RPMI7951 (cell line): ENCODE data around the gene TIGD1. TPM values are rescaled to one million over a fixed set of nuclear protein-coding genes. Genes with fewer than 3 reads are reported as not detected.

ENCODE experiments used
- DNase-seq: peaks from one replicate; pipeline ENCODE4 v3.0.0-alpha.2; 2012; ENCODE audit warnings: low read depth
- total RNA-seq: library from RNA; depleted of rRNA; stranded (reverse); fragments of >200 nt; shearing (Covaris generic); gene quantifications from 2 replicates; pipeline ENCODE4 v1.2.3, GENCODE V29; 2014

TIGD1 gene
- total RNA-seq, 1 experiment from 2014 or later = 7.1 TPM

DNA sequence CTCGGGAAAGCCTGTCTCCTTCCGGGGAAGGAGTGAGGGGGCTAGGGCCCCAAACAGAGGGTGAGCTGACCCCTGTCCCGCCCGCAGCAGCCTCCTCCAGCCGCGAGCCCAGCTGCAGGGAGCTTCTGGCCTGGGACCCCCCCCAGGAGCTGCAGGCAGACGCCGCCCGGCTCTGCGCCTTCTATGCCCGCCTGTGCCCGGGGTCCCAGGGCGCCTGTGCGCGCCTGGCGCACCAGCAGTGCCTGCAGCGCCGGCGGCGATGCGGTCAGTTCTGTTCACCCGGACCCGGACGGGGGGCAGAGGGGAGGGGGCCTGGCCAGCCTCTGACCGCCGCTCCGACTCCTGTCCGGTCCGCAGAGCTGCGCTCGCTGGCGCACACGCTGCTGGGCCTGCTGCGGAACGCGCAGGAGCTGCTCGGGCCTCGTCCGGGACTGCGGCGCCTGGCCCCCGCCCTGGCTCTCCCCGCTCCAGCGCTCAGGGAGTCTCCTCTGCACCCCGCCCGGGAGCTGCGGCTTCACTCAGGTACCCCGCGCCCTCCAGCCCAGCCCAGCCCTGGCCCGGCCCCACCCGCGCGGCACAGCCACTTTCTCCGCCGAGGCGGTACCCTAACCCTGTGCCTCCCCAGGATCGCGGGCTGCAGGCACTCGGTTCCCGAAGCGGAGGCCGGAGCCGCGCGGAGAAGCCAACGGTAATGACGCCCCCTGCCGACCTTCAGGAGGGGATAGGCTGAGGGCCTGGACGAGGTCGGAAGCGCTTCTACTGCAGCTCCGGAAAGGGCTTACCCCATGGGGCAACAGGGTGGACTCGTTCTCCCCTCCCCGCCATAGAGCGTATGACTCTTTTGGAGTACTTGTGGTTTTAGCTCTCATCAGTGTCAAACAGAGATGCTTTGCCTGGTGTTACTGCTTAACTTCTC, 26.4 kb downstream of the TIGD1 start:
- DNase-seq = no peak

DNA sequence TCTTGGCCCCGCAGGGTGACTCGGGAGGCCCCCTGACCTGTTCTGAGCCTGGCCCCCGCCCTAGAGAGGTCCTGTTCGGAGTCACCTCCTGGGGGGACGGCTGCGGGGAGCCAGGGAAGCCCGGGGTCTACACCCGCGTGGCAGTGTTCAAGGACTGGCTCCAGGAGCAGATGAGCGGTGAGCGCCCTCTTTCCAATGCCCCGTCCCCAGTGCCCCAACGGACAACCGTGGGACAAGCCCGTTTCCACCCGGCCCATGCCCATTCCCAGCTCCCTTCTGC, 27.0 kb downstream of the TIGD1 start:
- no peak for DNase-seq

DNA sequence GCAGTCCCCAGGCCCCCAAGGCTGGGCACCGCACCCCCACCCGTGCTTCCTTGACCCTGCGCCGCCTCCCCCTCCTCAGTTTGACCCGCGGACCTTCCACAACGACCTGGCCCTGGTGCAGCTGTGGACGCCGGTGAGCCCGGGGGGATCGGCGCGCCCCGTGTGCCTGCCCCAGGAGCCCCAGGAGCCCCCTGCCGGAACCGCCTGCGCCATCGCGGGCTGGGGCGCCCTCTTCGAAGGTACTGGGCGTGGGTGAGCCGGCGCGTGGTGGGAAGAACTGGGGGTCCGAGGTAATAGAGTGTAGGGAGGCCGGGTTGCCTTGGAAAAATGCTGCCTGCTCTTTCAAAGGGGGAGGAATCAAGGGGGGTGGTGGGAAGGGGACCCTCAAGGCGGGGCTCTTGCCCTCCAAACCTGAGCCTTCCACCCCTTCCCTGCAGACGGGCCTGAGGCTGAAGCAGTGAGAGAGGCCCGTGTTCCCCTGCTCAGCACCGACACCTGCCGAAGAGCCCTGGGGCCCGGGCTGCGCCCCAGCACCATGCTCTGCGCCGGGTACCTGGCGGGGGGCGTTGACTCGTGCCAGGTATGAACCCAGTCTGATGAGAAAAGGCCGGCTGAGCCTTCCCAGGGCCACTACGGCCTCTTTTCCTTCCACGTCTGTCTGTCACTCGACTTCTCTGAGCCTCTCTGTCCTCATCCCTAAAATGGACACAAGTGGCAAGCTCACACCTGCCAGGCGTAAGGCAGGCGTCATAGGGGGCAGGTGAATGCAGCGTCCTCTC, 27.5 kb downstream of the TIGD1 start:
- DNase-seq = no peak

DNA sequence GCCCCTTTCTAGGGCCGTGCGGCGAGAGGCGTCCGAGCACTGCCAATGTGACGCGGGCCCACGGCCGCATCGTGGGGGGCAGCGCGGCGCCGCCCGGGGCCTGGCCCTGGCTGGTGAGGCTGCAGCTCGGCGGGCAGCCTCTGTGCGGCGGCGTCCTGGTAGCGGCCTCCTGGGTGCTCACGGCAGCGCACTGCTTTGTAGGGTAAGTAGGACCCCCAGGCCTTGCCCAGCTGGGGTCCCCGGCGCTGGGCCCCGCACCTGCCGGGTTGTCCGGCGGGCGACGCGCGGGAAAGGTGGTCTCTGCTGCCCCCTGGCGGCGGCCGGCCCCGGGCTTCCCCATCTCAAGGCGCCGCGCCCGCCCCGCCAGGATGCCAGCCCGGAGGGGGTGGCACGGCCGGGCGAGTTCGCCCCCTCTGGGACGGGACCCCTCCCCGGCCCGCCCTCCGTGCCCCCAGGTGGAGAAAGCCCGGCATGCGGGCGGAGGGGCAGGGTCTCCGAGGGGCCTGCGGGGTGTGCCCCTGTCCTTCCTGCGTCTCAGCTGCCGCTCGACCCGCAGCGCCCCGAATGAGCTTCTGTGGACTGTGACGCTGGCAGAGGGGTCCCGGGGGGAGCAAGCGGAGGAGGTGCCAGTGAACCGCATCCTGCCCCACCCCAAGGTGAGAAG, 28.3 kb downstream of the TIGD1 start:
- no peak for DNase-seq

DNA sequence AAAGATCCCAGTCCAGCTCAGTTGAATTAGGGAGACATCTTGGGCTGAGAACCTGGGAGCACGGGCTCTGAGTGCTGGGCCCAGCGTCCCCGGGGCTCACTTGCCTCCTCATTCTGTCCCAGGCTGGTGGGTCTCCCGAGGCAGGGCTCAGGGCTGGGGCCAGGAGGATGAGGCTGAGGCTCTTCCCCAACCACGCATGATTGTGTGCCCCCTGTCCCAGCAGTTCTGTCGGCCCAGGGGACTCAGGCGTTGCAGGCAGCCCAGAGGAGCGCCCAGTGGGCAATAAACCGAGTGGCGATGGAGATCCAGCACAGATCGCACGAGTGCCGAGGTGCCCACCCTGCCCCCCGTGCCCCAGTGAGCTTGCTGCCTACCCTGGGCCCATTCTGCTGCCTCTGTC, 29.3 kb downstream of the TIGD1 start:
- DNase-seq = no peak

DNA sequence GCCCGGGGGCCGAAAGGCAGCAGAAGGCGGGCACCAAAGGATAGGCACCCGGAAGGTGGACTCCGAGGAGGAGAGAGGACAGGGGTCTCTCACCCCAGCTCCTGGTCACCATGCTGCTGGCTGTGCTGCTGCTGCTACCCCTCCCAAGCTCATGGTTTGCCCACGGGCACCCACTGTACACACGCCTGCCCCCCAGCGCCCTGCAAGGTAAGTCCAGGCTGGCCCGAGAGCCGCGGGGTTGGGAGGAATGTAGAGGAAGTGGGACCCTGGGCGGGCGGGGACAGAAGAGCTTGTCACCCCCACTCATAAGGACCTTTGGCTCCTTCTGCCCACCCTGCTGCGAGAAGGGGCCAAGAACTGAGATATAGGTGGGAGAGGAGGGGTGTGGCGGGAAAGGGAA, 29.9 kb downstream of the TIGD1 start:
- DNase-seq = no peak

DNA sequence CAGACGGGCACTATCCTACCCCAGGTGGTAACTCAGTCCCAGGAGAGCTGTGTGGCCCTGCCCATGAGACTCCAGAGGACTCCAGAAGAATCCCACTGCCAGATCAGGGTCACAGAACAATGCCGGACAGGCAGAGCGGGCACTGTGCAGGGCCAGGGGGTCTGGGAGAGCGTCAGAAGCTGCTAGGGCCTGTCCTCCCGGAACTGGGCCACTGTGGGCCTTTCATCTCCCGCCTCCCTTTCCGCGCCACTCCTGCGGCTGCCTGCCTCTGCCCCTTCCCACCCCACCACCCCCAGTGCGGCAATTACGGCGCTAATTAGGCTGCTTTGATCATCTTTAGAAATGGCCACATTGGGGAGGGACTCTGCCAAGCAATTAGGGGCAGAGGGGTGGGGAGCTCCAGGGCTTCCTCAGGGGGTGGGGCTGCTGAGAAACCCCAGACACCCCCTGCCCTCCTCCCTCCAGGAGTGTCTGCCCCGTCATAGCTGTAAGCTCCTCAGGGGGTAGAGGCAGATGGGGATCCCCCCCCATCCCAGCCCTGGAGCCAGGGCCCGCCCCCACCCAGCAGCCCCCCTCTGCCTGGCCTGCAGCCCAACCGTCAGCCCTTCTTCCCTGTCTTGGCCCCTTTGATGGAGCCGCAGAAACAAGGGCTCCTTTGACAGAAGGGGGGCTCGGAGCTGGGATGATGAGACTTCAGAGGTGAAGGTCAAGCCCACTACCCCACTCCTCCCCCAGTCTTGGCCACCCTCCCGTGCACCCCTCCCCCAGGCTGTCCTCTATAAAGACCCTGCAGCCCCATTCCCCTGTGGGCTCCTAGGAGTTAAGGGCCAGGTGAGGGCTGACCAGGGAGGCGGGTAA, 30.5 kb downstream of the TIGD1 start, which contains the start of gene PRSS56:
PRSS56 (plus strand) TSS at position 808 of the 858 bp plus-strand sequence. CDS start 211 bp downstream, outside the sequence.
- DNase-seq = no peak

DNA sequence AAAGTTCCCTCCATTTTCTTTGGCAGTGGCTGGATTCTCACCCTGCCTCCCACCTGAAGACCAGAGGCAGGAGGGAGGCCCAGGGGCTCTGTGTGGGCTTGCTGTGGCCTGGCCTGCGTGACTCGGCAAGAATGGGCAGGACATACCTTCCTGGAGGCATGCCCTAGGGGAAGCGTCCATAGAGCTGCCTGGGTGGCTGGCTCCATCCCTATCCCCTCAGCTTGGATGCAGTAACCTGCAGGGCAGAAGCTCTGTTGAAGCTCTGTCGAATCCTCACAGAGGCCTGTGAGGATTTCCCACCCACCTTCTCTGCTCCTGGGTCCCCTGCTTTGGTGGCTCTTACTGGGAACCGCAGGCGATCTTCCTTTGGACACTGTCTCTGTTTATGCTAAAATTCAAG, 31.5 kb downstream of the TIGD1 start:
- no peak for DNase-seq

DNA sequence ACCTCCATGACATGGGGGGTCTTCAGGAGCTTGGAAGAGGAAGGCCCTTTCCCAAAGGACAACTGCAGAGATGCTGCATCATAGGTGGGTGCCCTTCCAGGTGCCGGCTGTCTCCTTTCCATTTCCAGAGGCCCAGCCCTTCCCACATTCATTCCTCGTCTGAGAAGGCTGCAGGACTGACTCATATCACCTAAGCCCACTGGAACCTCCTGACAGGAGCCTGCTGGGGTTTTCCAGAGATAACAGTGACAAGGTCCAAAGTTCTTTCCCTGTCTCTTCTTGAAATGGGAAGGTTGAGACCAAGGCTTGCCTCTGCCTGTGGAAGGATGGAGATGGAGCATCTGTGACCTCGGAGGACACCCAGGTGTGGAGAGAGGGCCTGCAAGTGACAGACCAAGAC, 33.8 kb downstream of the TIGD1 start:
- no peak for DNase-seq

DNA sequence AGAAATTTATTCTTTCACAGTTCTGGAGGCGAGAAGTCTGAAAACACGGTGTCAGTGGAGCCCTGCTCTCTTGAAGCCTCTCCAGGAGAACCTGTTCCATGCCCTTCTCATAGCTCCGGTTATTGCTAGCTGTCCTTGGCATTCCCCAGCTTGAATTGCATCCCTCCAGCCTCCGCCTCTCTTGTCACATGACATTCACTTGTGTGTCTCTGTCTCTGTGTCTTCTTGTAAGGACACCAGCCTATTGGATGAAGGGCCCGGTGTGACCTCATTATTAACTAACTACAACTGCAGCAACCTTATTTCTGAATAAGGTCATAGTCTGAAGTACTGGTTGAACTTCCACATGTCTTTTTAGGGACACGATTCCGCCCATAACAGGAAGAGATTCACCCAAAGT, 34.7 kb downstream of the TIGD1 start:
- no peak for DNase-seq

DNA sequence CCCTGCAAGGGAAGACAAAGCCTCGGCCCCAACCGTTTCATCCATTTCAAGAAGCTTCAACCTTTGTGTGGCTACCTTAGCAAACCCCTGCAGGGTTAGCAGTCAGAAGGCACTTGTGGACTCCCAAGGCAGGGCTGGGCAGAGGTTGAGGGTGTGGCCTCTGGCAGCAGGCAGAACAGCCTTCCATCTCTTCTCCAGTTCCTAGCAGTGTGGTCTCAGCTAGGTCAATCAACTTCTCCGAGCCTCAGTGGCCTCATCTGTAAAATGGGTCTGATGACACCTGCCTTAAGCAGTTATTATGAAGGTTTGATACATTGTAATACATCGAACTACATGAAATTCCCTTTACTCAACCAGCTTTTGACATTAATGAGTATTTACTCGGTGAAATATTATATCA, 37.0 kb downstream of the TIGD1 start:
- DNase-seq = no peak

DNA sequence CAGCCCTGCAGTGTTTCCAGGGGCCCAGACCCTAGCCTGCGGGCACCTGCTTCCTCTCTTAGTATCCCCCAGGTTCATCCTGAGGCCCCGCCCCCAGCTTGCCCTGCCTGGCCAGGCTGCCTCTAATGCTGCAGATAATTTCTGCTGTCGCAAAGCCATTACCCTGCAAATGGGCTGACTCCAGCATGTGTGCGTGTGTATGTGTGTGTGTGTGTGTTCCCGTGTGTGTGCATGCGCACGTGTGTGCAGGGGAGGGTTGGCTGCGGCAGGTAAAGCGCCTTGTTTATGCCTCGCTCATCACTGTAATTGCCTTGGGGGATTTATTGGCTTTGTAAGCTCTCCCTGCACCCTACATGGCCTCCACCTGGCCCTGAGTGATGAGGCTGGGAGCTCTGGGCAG, 37.8 kb downstream of the TIGD1 start:
- DNase-seq = no peak

DNA sequence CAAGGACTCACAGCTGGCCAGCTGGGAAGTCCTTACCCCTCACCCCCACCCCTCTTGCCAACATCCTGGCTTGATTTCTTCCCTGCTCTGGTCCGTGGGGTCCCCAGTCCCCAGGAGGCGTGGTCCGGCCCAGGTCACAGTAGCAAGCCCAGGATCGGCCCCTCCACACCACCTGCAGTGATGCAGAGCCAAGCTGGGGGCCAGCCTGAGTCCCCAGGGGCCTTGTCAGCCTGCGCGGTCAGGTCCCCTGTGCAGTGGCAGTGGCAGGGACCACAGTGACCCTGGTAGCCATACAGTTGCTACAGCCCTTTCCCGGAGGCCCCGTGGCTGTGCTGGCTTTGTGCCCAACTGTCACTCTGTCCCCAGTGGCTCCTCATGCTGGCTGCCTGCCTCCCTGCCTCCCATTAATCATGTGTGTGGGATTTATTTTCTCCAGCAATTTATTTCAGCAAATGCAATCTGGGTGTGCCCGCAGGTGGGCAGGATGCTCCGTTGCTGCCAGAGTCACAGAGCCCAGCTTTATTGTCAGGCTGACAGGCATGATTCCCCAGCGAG, 38.9 kb downstream of the TIGD1 start:
- no peak for DNase-seq

DNA sequence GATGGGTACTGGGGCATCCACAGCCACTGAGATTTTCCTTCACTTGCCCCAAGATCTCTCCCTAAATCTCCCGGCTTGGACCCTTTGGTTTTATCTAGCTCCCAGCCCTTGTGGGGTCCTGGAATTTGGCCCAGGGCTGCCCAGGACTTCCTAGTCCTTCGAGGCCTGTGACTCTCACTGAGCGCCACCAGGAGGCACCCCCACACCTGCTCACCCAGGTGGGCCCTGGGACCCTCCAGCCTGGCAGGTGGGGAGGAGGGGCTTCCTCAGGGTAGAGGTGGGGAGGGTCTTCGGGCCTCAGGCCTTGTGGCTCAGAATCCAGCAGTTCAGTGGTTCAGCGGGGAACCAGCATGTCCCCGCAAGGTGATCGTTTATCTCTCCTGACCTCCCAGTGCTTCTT, 42.1 kb downstream of the TIGD1 start:
- no peak for DNase-seq

DNA sequence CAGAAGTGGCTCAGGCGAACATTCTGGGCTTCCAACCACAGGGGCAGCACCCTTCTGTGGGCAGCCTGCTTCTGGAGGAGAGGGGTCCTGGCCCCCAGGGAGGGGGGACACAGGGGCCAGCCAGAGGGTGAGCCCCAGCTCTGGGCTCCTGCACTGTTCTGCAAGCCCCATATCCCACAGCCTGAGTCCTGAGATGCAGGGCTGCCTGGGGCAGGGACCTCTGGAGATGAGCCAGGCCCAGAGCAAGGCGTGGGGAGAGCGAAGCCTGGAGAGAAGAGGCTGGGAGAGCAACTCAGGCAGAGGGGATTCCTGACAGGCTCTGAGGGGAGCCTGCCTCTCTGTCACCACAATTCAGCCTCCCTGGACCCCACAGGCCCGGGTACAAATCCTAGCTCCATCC, 43.6 kb downstream of the TIGD1 start:
- no peak for DNase-seq

DNA sequence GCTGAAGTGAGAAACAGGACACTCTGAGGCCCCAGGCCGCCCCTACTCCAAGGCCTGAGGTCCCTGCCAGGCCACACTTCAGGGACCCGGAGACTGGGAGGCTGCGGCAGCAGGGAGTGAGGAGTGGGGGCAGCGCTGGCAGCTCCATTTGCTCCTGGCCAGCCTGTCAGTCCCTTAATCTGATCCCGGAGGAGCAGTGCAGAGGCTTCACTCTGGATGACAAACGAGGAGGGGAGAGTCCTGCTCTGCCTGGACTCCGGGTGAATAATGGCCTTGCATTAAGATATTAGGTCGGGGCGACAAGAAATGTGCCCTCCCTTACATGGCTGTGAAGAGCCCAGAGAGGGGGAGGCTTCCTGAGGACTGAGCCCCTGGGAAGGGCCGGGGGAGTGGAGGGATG, 44.5 kb downstream of the TIGD1 start:
- DNase-seq = no peak

DNA sequence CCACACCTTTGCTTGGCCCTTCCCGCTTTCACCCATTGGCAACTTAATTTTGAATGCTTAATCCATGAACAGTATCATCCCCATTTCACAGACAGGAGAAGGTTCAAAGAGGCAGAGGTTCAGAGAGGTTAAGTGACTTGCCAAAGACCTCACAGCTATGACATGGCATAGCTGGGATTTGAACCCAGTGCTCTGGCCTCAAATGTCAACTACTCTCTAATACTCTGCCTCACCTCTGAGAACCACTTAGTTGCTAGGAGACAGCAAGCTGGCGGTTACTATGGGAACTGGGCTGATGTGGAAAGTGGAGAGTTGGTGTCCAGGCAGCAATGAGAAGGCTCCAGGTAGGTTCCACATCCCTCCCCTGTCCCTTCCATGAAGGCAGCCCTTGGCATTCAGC, 45.9 kb downstream of the TIGD1 start:
- no peak for DNase-seq

DNA sequence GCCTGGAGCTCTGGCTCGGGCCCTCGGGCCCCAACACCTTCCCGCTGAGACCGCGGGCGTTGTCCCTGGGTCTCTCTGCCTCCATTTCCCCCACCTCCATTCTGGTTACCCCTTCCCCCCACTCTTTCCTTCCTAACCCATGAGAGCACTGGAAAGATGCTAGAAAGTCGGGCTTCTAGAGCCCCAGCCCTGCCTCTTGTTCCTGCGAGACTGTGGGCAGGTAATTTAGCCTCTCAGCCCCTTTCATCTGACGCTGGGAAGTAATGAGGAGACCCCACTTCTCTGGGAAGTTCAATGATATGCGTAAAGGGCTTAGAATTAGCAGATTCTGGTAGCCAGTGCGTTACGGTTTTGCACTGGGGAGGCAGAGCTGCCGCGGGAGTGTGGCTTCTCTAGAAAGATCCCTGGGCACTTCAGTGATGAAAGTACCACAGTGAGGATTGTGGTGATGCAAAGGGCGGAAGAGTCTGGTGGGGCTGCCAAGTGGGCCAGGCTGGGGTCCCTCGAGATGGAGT, 46.5 kb downstream of the TIGD1 start:
- DNase-seq = no peak

DNA sequence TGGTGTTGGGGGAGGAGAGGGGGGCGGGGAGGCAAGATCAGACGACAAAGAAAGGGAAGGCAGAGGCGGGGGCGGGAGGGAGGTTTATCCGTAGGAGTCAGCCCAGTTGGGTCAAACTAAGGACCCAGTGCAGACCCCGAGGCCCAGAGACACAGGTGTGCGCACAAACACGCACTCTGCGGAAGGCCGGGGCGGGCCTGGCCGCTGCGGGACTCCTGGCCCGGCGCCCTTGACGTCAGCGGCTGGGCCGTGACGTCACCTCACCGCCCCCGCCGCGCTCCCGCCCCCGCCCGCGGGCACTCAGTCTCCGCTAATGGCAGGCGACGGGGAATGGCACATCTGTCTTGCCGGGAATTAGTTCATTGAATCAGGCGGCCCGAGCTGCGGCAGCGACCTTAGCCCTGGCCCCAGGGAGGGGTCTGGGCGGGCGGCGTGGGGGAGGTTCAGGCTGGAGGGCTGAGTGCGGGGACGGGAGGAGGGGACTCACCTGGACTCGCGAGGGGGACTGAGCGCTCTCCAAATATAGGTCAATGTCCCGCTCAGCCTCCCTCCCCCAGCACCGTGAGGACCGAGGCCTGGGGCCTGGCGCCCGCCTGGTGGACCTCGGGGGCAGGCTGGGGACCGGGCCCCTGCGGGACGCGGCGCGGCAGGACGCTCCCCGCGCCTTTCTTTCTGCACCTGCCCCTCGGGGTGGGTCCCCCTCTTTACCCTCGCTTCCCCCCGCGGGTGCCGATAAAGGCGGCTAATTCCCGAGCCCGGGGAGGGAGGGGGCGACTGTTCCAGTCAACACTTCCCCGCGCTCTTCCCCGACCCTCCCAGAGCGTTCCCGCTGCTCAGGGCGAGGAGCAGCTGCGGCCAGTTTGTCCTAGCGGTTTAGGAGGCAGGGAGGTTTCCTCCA, 47.2 kb downstream of the TIGD1 start:
- peak; percentile 21 for DNase-seq

DNA sequence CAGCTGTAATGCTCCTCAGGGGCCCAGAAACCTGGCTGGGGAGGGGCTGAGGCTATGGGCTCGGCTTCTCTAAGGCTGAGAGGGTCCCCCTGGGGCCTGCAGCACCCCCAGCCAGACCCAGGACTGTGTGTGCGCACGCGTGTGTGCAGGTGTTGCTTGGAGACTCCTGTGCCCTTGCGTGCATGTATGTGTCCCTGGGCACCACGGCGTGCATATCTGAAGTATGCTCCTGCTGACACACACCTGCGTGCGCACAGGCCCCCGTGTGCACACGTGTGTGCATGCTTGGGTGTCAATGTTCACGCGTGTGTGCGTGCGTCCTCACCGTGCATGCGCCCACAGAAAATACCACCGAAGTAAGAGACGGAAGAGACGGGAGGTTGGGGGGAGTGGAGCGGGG, 47.8 kb downstream of the TIGD1 start:
- DNase-seq = no peak
